GM23248 (cell line): Measurements from ENCODE around the gene SART1.

Source experiments
- EZH2 ChIP-seq: fragments of 200-600 bp; sonication (generic); IDR thresholded peaks from 2 replicates; pipeline ENCODE4 v1.6.1; 2018; ENCODE audit warnings: antibody characterized with exemption, mild to moderate bottlenecking; ENCODE audit not compliant: insufficient read depth, poor library complexity, severe bottlenecking
- EZH2phosphoT487 ChIP-seq: fragments of 200-600 bp; sonication (generic); IDR thresholded peaks from 2 replicates; pipeline ENCODE4 v1.6.1; 2018; ENCODE audit warnings: antibody characterized with exemption, moderate library complexity, mild to moderate bottlenecking, low read depth; ENCODE audit not compliant: insufficient read depth

GRCh38 chr11:65919141-65919572, 42.4 kb upstream of the SART1 start, which contains the start of gene DRAP1:
- TF ChIP-seq EZH2phosphoT487 (no peak), EZH2 (no peak)
